Prostate gland (tissue), 2 donors: ENCODE measurements around the gene HOXA5. TPM values are rescaled to one million over a fixed set of nuclear protein-coding genes. Genes with fewer than 3 reads are reported as not detected.

Experiments used
- DNase-seq: peaks from one replicate; pipeline ENCODE4 v3.0.0-alpha.2; 2019; ENCODE audit warnings: low spot score
- H3K27ac ChIP-seq, 2 donors: fragments of 200-600 bp; sonication (generic); 2 replicates each; pipeline ENCODE4 v1.5.1; 2017 to 2019
- H3K27me3 ChIP-seq: fragments of 200-600 bp; sonication (generic); replicated peaks from 2 replicates; pipeline ENCODE4 v1.5.1; 2019; ENCODE audit not compliant: insufficient read depth
- H3K36me3 ChIP-seq, 2 donors: fragments of 200-600 bp; sonication (generic); 1 replicate in 1 of 2; 2 replicates in 1 of 2; pipeline versions ENCODE4 v1.5.1 to v1.8.1; 2017 to 2019
- H3K4me1 ChIP-seq: fragments of 200-600 bp; sonication (generic); replicated peaks from 2 replicates; pipeline ENCODE4 v1.5.1; 2019
- H3K4me3 ChIP-seq, 2 donors: fragments of 200-600 bp; sonication (generic); 2 replicates each; pipeline ENCODE4 v1.5.1; 2017 to 2019
- H3K9me3 ChIP-seq: fragments of 200-600 bp; sonication (generic); 2 replicates; pipeline ENCODE4 v1.5.1; 2017
- CTCF ChIP-seq, 4 experiments: fragments of 200-600 bp in 2 of 4; fragments of 450-650 bp in 2 of 4; sonication (generic) in 2 of 4; IDR thresholded peaks; 1 replicate in 3 of 4; 2 replicates in 1 of 4; pipeline ENCODE4 v1.5.1; 2016 to 2019; ENCODE audit warnings: antibody characterized with exemption in 4 of 4, mild to moderate bottlenecking in 2 of 4, moderate library complexity in 2 of 4
- POLR2A ChIP-seq: fragments of 450-650 bp; IDR thresholded peaks from one replicate; pipeline ENCODE4 v1.6.1; 2016; ENCODE audit warnings: antibody characterized with exemption, mild to moderate bottlenecking
- POLR2AphosphoS5 ChIP-seq: sonication (generic); formaldehyde crosslinking; IDR thresholded peaks from one replicate; pipeline ENCODE4 v1.6.1; 2017; ENCODE audit warnings: antibody characterized with exemption
- WGBS: methylation state at CpG from one replicate; pipeline ENCODE4 v1.1.5; 2018; 5-methylcytosine and 5-hydroxymethylcytosine counted together
- intact Hi-C: fragments of 100-400 bp; cut with DNase I; formaldehyde crosslinking; loops from one replicate; pipeline ENCODE4 v1.14.2; 2022
- total RNA-seq, 2 donors: library from RNA; depleted of rRNA; stranded (reverse); fragments of >200 nt; gene quantifications; one replicate each; pipeline ENCODE4 v1.1.0, GENCODE V29; 2016

HOXA5 gene
- total RNA-seq, 2 donors from 2014 or later, result 3.7 to 12.9 TPM

- Histone ChIP-seq H3K4me3 (no peak overlapping the region), H3K27me3 (no peaks in the 10 kb centered on the region), H3K4me1 (peaks cover 4% of the 10 kb centered on the region), H3K27ac (no peak overlapping the region), H3K36me3 (no peaks in the 10 kb centered on the region), H3K9me3 (no peaks in the 10 kb centered on the region)
- TF ChIP-seq POLR2AphosphoS5, result no peak
- no peak for TF ChIP-seq CTCF (IDR thresholded peaks at IDR 0.05)
- no peak for TF ChIP-seq POLR2A
- intact Hi-C loops, result loop anchor here (10.0 kb wide), 2 partner anchors 1063 to 1293 kb away; no protein-coding TSS in a partner anchor
- WGBS, result 90% methylated on average over 30 of the region's 30 CpGs
- no peak for DNase-seq
Measured at GRCh38 chr7:27157702-27158431, 14.4 kb upstream of the HOXA5 start.

GRCh38 chr7:27156916-27157701 lies 13.6 kb upstream of the HOXA5 start:
- H3K9me3 ChIP-seq, result no peaks in the 10 kb centered on the region
- 58% methylated on average over 30 of the region's 30 CpGs for WGBS
- H3K4me3 ChIP-seq, result peak overlapping the region; percentile 51 to 64
- H3K27me3 ChIP-seq, result no peaks in the 10 kb centered on the region
- TF ChIP-seq CTCF (IDR thresholded peaks at IDR 0.05), result no peak
- no peak for TF ChIP-seq POLR2A
- no peak for TF ChIP-seq POLR2AphosphoS5
- no peak for DNase-seq
- peak overlapping the region; percentile 79 to 85 for H3K27ac ChIP-seq
- H3K4me1 ChIP-seq, result peaks cover 4% of the 10 kb centered on the region
- H3K36me3 ChIP-seq, result no peaks in the 10 kb centered on the region
- intact Hi-C loops, result loop anchor here (10.0 kb wide), 2 partner anchors 1062 to 1292 kb away; no protein-coding TSS in a partner anchor

GRCh38 chr7:27156508-27156898 lies 13.0 kb upstream of the HOXA5 start, which contains the start of gene HOXA7:
Gene HOXA7 (minus strand): TSS chr7:27156675. CDS start chr7:27156545, 130 bp downstream.
- TF ChIP-seq POLR2A, result no peak
- peak; percentile 54 for TF ChIP-seq POLR2AphosphoS5
- no peak for TF ChIP-seq CTCF (IDR thresholded peaks at IDR 0.05)

GRCh38 chr7:27155816-27156507 lies 12.5 kb upstream of the HOXA5 start:
- no peaks in the 10 kb centered on the region for H3K27me3 ChIP-seq
- no peaks in the 10 kb centered on the region for H3K9me3 ChIP-seq
- WGBS, result under 1% methylated on average over 63 of the region's 63 CpGs
- H3K36me3 ChIP-seq, result no peaks in the 10 kb centered on the region
- DNase-seq, result no peak
- TF ChIP-seq CTCF (IDR thresholded peaks at IDR 0.05), result no peak
- peak; percentile 27 for TF ChIP-seq POLR2A
- TF ChIP-seq POLR2AphosphoS5, result no peak
- intact Hi-C loops, result loop anchor here (10.0 kb wide), 2 partner anchors 1061 to 1291 kb away; no protein-coding TSS in a partner anchor
- peaks cover 4% of the 10 kb centered on the region for H3K4me1 ChIP-seq
- peak overlapping the region; percentile 79 to 85 for H3K27ac ChIP-seq
- H3K4me3 ChIP-seq, result peak overlapping the region; percentile 51 to 64

More at GRCh38 chr7:27156508-27156898, 13.0 kb upstream of the HOXA5 start, which contains the start of gene HOXA7:
- H3K27me3 ChIP-seq, result no peaks in the 10 kb centered on the region
- H3K27ac ChIP-seq, result peak within 1 kb of the TSS; percentile 79 to 85
- H3K36me3 ChIP-seq, result no peaks in the 10 kb centered on the region
- no peak for DNase-seq
- H3K4me1 ChIP-seq, result peaks cover 4% of the 10 kb centered on the region
- H3K9me3 ChIP-seq, result no peaks in the 10 kb centered on the region
- peak within 1 kb of the TSS; percentile 51 to 64 for H3K4me3 ChIP-seq
- intact Hi-C loops, result loop anchor here (10.0 kb wide), 2 partner anchors 1062 to 1292 kb away; no protein-coding TSS in a partner anchor
- 5% methylated on average over 33 of the region's 33 CpGs for WGBS
